Stimulated activated CD8-positive, alpha-beta memory T cell treated with anti-CD3 and anti-CD28 coated beads, Interleukin-4, amount 100 ng/mL, for 1 hour (primary cell): Measurements from ENCODE around the gene ZCCHC14.
A peak's percentile ranks its signal among the peaks of the same experiment; 100 is the strongest.
"Not testable (repeated sequence)": the region's sequence is repeated elsewhere in the genome, so short reads cannot be mapped to it uniquely, and the experiment has no call there.

ENCODE experiments used
- DNase-seq, 2 donors: peaks; one replicate each; pipeline ENCODE4 v3.0.0-alpha.2; 2020; ENCODE audit warnings: low read depth in 2 of 2, low spot score in 1 of 2

ZCCHC14 gene

DNA sequence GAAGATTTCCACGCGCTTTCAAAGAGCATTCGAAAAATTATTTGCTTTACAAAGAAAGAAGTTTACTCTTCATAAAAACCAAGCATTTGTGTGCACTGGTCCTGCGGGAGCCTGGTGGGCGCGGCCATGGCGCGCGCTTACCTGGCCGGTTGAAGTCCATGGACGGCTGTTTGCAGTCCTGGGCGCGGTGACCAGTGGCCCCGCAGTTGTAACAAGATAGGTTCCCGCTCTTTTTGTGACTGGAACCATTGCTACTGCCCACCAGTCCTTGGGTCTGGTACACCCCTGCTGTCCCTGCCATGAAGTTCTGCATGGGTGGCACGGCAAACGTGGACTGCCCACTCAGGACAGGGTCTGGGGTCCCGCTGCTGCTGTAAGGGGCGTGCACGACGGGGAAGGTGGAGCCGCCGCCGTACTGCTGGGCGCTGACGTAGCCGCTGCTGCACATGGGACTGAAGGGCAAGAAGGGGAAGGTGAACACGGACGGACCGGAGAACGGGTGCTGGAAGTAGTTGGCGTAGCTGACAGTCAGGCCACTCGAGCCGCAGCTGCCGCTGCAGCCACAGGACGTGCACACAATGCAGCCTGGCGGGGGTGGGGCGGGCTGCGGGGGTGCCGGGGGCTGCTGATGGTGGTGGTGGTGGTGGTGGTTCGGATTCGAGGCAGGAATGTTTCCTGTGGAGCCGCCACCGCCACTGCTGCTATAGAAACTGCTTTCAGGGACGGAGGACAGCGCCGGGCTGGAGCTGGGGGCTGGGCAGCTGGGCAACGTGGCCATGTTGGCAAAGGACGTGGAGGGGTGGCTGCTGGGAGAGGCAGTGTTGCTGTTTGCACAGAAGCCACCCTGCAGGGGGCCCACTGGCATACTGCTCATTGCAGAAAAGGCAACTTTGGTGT is 81.2 kb downstream of the ZCCHC14 start:
- no peak for DNase-seq

DNA sequence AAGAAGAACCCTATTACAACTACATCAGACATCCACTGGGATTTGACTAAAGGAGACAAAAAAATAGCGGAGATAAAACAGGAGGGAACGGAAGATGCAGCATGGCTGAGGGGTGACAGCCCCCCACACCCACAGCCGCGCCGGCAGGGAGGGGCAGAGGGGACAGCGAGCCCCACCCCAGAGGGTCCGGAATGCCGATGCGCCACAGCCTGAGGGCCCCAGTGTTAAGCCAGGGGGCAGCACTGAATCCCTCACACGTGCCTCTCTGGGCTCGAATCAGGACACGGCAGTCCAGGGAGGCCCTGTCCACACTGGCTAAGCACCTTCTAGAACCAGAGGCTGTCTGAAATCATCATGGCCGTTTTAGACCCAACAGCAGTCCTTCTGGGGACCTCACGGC is 81.9 kb downstream of the ZCCHC14 start:
- DNase-seq, result no peak

GRCh38 chr16:87410530-87410929 is 82.3 kb downstream of the ZCCHC14 start:
- DNase-seq, result no peak

DNA sequence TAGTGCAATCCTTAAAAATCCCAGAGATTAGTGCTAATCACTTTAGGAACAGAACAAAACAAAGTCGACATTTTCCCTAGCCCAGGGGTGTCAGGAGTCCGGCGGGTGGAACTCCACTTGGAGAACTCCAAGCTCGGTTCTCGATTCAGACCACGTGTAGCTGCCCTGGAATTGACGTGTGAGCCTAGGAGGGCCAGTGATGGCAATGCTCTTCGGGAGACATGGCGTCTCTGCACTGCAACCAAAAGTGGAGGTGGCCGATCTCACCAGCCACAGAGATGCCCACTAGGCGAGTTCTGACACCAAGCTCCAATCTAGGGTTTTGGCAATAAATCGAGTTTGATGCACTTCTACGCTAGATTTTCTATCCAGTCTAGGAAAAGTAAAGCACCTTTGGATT is 83.0 kb downstream of the ZCCHC14 start:
- DNase-seq, result no peak

- no peak for DNase-seq
These were observed 83.7 kb downstream of the ZCCHC14 start for GRCh38 chr16:87409153-87409552.

GRCh38 chr16:87407511-87408112 is 85.2 kb downstream of the ZCCHC14 start:
- no peak for DNase-seq

DNA sequence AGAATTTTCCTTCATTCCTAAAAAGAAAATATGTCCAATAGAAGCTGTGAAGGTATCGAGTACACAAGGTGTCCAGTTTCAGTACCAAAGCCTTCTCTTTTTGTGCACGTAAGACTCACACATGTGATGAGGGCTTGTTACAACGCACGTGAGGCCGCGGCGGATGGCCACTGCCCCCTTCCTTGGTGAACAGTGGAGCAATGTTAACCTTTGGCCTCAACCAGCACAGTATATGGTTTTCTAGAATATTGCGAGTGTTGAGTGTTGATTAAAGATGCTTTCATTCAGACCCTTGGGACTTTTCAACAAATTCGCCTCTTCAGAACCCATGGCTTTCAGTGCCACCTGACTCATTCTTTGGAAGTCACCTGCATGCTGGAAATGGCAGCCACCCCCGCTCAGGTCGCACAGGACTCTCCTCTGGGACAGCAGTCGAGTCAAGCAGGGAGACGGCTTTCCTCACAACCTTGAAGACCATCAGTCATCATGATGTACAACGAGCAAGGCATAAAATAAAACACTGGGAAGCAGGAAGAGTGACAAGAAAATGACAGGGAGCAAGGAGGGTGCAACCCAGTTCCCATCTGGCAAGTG is 86.2 kb downstream of the ZCCHC14 start:
- no peak for DNase-seq

- no peak for DNase-seq
These were observed 87.8 kb downstream of the ZCCHC14 start for GRCh38 chr16:87404764-87405625.

- DNase-seq, result no peak
These were observed 97.5 kb downstream of the ZCCHC14 start for GRCh38 chr16:87395181-87395842.

GRCh38 chr16:87393680-87394055 is 99.2 kb downstream of the ZCCHC14 start:
- DNase-seq, result no peak

DNA sequence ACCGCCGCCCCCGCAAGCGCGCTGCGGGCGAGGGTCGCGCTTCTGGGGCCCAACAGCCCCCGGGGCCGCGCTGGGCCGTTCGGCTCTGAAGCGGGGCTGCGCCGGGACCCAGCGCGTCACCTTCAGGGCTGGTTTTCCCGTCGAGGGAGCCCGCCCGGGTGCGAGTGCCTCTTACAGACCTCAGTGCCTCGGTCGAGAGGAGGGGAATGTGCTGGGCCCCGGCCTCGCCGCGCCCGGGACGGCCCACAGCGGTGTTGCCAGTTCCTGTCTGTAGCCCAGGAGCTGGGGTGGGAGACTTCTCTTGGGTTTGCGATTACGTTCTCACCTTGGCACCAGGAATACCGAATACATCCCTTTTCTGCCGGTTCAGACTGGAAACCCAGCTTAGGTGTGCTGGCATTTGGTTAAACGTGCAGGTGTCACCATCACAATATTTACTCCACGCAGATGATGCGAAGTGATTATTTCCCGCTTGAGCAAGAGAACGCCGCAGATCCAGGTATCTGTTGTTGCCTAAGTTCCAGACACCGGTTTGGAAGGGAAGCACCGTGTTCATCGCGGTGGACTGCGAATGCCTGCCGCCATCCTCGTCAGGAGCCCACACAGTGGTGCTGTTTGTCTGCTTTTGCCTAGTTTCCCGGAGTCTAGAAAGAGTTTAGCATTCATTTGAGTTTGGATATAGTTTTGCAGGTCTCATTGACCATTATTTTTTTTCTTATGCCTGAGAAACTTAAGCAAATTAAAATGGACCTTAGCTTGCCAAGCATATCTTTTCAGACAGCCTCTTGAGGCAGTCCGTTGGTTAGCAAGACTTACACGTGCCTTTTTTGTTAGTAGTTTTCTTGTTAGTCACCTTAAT is 99.8 kb downstream of the ZCCHC14 start:
- DNase-seq, result no peak

DNA sequence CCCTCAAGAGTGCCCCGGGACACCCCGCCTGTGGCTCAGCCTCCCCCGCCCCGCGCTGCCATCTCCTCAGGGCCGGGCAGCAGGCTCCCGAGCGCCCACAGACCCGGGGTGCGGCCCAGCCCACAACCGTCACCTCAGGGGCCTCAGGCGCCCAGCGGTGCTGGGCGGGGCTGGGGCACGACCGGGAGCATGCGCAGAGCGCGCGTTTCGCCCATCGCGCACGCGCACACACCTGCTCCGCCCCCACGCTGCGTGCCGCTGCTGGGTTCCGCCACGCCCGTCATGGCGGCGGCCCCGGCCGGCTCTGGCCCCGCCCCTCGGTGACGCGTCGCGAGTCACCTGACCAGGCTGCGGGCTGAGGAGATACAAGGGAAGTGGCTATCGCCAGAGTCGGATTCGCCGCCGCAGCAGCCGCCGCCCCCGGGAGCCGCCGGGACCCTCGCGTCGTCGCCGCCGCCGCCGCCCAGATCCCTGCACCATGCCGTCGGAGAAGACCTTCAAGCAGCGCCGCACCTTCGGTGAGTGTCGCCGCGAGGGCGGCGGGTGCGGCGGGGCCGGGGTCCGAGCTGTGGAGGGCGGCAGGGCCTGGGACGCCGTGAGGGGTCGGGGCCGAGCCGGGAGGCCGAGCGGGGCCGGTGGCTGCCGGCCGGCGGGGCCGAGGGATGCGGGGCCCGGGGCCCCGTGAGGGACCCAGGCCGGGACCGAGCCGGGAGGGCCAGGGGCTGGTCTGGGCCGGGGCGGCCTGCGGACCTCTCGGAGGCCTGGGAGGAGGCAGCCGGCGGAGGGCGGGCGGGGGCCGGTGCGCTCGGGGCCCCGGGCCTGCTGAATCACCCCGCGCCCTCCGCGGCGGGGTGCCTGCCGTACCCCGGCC is 100.6 kb downstream of the ZCCHC14 start, which contains the start of gene MAP1LC3B:
Gene MAP1LC3B, plus strand, starts transcription at position 387 of the 871 bp plus-strand sequence. Its CDS starts 92 bp downstream, at position 479.
- DNase-seq, result peak; percentile 94 to 95

- no peak for DNase-seq
These were observed 101.4 kb downstream of the ZCCHC14 start for GRCh38 chr16:87391324-87391949.

DNA sequence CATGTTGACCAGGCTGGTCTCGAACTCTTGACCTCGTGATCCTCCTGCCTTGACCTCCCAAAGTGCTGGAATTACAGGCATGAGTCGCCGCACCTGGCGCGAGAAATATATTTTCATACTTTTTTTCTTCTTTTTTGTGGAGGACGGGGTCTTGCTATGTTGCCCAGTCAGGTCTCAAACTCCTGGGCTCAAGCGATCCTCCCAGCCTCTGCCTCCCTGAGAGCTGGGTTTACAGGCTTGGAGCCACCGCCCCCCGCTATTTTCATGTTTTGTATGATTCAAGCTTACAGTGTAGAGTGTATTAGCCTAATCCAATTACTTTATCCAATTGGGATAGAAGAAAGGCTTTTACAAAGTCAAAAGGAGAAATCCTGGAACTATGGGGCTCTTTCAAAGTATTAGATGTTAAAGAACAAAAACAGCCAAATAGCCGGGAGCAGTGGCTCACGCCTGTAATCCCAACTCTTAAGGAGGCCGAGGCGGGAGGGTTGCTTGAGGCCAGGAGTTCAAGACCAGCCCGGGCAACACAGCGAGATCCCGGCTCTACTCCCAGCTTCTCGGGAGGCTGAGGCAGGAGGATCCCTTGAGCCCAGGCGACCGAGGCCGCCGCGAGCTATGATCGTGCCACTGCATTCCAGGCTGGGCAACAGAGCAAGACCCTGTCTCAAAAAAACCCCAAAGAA is 102.0 kb downstream of the ZCCHC14 start:
- DNase-seq, result no peak

DNA sequence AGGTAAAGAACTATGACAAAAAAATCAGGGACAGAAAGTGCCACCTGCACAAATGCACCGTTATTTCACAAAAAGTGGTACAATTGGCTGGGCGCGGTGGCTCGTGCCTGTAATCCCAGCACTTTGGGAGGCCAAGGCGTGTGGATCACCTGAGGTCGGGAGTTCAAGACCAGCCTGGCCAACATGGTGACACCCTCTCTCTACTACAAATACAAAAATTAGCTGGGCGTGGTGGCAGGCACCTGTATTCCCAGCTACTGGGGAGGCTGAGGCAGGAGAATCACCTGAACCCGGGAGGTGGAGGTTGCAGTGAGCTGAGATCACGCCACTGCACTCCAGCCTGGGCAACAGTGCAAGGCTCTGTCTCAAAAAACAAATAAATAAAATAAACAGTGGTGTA is 102.9 kb downstream of the ZCCHC14 start:
- not testable (repeated sequence) for DNase-seq

GRCh38 chr16:87389245-87389644 is 103.6 kb downstream of the ZCCHC14 start:
- DNase-seq, result no peak

DNA sequence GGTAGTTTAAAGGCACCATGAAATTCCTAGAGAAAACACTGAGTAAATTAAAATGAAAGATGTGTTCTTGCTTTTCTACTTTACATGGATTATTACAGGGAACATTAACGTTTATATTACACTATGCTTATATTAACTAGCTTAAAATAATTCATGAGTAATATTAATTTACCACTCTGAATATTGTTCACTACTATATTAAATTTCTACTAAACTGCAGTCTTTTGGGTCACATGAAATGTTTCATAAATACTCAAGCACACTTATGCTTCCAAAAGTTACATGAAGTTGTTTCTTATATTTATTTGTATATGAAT is 104.0 kb downstream of the ZCCHC14 start:
- DNase-seq, result no peak
